Measurements from ENCODE around the gene DNMT3A. TPM values are rescaled to one million over a fixed set of nuclear protein-coding genes. Genes with fewer than 3 reads are reported as not detected.
A peak's percentile ranks its signal among the peaks of the same experiment; 100 is the strongest.

Gene DNMT3A
- total RNA-seq, 1 experiment from 2014 or later, result 63.1 TPM

GRCh38 chr2:25365241-25365640 is 23.5 kb upstream of the DNMT3A start:
- Histone ChIP-seq H3K36me3 (replicated peaks; ENCODE audit: control insufficient read depth, insufficient read depth, low read length) (no peaks in the 10 kb centered on the region), H3K4me3 (ENCODE audit: insufficient read depth, low read depth, low read length) (no peak overlapping the region), H3K27me3 (ENCODE audit: control insufficient read depth, insufficient read depth, low read length) (peaks cover 8% of the 10 kb centered on the region)
- DNase-seq, result no peak

DNA sequence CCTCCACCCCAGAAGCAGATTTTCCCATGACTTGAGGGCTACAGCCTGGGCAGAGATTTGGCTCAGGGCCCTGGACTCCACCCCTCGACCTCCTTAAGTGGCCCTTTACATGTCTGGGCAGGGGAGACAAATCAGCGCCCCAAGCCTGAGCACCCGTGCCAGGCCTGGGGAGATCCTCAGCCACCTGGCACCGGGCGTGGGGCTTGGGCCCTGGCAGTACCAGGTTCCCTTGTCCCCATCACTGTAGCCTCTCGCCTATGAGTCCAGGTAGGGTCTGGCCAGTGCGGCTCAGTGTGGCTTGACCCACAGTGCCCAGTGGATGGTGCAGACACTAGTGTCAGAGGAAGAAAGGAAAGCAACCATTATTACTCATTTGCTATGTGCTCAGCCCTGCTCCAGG is 22.0 kb upstream of the DNMT3A start:
- Histone ChIP-seq H3K36me3 (replicated peaks; ENCODE audit: control insufficient read depth, insufficient read depth, low read length) (no peaks in the 10 kb centered on the region), H3K4me3 (ENCODE audit: insufficient read depth, low read depth, low read length) (no peak overlapping the region), H3K27me3 (ENCODE audit: control insufficient read depth, insufficient read depth, low read length) (peaks cover 8% of the 10 kb centered on the region)
- DNase-seq, result no peak

- peaks cover 8% of the 10 kb centered on the region for H3K27me3 ChIP-seq (ENCODE audit: control insufficient read depth, insufficient read depth, low read length)
- no peaks in the 10 kb centered on the region for H3K36me3 ChIP-seq (replicated peaks; ENCODE audit: control insufficient read depth, insufficient read depth, low read length)
- DNase-seq, result no peak
- H3K4me3 ChIP-seq (ENCODE audit: insufficient read depth, low read depth, low read length), result no peak overlapping the region
Observed at GRCh38 chr2:25362434-25363145, 20.9 kb upstream of the DNMT3A start.

DNA sequence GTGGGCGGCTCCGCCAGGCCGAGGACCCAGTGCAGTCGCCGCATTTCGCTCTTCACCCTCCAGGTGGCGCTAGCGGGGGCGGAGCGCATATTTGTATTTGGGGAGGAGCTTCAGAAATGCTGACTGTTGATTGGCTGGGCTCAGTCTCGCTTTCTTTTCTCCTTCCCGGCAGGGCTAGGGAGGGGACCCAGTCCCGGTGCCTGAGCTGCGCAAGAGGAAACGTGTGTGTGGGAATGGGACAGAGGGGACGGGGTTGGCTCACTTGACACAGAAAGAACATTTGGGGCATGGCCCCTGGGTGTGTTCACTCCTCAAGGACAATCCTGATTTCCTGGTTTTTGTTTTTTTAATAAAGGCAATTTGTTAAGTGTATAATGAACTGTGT is 20.3 kb upstream of the DNMT3A start:
- H3K4me3 ChIP-seq (ENCODE audit: insufficient read depth, low read depth, low read length), result no peak overlapping the region
- peak; percentile 98 for DNase-seq
- no peaks in the 10 kb centered on the region for H3K36me3 ChIP-seq (replicated peaks; ENCODE audit: control insufficient read depth, insufficient read depth, low read length)
- peaks cover 8% of the 10 kb centered on the region for H3K27me3 ChIP-seq (ENCODE audit: control insufficient read depth, insufficient read depth, low read length)

- DNase-seq, result peak; percentile 57
- no peaks in the 10 kb centered on the region for H3K36me3 ChIP-seq (replicated peaks; ENCODE audit: control insufficient read depth, insufficient read depth, low read length)
- peaks cover 8% of the 10 kb centered on the region for H3K27me3 ChIP-seq (ENCODE audit: control insufficient read depth, insufficient read depth, low read length)
- H3K4me3 ChIP-seq (ENCODE audit: insufficient read depth, low read depth, low read length), result no peak overlapping the region
Observed at GRCh38 chr2:25361261-25362048, 19.7 kb upstream of the DNMT3A start.

DNA sequence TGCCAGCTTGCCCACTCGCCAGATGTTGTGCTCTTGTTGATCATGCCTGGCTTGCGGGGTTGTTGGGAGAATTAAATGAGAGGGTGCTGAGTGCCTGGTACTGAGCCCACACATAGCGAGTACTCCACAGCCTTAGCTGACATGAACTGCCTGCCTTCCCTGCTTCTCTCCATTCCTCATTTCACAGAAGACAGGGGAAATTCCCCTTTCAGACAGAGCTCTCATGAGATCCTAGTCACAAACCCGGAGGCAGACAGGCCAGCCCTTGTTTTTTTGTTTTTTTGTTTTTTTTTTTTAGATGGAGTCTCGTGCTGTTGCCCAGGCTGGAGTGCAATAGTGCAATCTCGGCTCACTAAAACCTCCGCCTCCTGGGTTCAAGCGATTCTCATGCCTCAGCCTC is 17.1 kb upstream of the DNMT3A start:
- no peak for DNase-seq
- Histone ChIP-seq H3K4me3 (ENCODE audit: insufficient read depth, low read depth, low read length) (no peak overlapping the region), H3K36me3 (replicated peaks; ENCODE audit: control insufficient read depth, insufficient read depth, low read length) (no peaks in the 10 kb centered on the region), H3K27me3 (ENCODE audit: control insufficient read depth, insufficient read depth, low read length) (peaks cover 8% of the 10 kb centered on the region; the same call in 1 of the 2 replicates)

DNA sequence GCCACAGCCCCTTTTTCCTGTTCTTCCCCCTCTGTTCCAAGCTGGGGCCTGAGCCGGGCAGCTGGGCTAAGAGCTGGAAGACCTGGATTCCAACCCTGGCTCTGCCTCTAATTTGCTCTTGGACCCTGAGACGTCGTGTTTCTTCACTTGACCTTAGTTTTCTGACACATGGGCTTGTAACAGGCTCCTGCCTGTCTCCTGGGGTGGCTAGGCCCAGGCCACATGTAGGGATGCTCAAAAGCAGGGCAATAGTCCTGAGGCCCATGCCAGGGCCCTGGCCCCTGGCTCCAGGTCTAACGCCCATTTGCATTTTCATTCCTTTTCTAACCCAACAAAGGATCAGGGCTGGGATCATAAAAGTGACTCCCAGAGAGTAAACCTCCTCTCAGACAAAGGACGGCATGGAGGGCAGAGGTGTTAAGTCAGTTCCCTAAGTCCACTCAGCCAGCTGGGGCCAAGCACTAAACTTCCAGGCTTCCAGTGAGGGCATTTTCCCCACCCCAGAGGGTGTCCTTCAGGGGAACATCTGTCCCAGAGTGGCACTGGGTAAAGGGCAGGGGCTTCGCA is 16.6 kb upstream of the DNMT3A start:
- Histone ChIP-seq H3K36me3 (replicated peaks; ENCODE audit: control insufficient read depth, insufficient read depth, low read length) (no peaks in the 10 kb centered on the region), H3K4me3 (ENCODE audit: insufficient read depth, low read depth, low read length) (no peak overlapping the region), H3K27me3 (ENCODE audit: control insufficient read depth, insufficient read depth, low read length) (peaks cover 8% of the 10 kb centered on the region; the same call in 1 of the 2 replicates)
- peak; percentile 55 for DNase-seq

- Histone ChIP-seq H3K4me3 (ENCODE audit: insufficient read depth, low read depth, low read length) (no peak overlapping the region), H3K36me3 (replicated peaks; ENCODE audit: control insufficient read depth, insufficient read depth, low read length) (no peaks in the 10 kb centered on the region), H3K27me3 (ENCODE audit: control insufficient read depth, insufficient read depth, low read length) (no peaks in the 10 kb centered on the region; the same call in 1 of the 2 replicates)
- no peak for DNase-seq
Observed at GRCh38 chr2:25356088-25356487, 14.4 kb upstream of the DNMT3A start.

GRCh38 chr2:25355270-25355669 is 13.5 kb upstream of the DNMT3A start:
- Histone ChIP-seq H3K4me3 (ENCODE audit: insufficient read depth, low read depth, low read length) (no peak overlapping the region), H3K36me3 (replicated peaks; ENCODE audit: control insufficient read depth, insufficient read depth, low read length) (no peaks in the 10 kb centered on the region), H3K27me3 (ENCODE audit: control insufficient read depth, insufficient read depth, low read length) (no peaks in the 10 kb centered on the region; the same call in 1 of the 2 replicates)
- DNase-seq, result peak; percentile 15

DNA sequence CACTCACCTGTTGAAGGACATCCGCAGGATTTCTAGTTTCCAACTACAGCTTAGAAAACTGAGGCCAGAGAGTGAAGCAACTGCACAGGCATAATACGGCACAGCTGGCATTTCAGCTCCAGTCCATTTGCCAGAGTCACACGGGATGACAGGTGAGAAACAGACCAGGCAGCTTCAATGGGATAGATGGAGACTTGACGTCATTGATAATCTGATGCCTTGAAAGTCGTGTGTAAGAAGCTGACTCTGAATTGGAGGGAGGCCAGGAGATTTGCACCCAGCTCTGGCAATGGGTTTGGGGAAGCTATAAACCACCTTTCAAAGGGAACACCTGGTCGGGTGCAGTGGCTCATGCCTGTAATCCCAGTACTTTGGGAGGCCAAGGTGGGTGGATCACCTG is 12.4 kb upstream of the DNMT3A start:
- Histone ChIP-seq H3K36me3 (replicated peaks; ENCODE audit: control insufficient read depth, insufficient read depth, low read length) (no peaks in the 10 kb centered on the region), H3K4me3 (ENCODE audit: insufficient read depth, low read depth, low read length) (no peak overlapping the region), H3K27me3 (ENCODE audit: control insufficient read depth, insufficient read depth, low read length) (no peaks in the 10 kb centered on the region)
- DNase-seq, result no peak

GRCh38 chr2:25349397-25349796 is 7.7 kb upstream of the DNMT3A start:
- Histone ChIP-seq H3K36me3 (replicated peaks; ENCODE audit: control insufficient read depth, insufficient read depth, low read length) (no peaks in the 10 kb centered on the region), H3K27me3 (ENCODE audit: control insufficient read depth, insufficient read depth, low read length) (no peaks in the 10 kb centered on the region)
- DNase-seq, result no peak

DNA sequence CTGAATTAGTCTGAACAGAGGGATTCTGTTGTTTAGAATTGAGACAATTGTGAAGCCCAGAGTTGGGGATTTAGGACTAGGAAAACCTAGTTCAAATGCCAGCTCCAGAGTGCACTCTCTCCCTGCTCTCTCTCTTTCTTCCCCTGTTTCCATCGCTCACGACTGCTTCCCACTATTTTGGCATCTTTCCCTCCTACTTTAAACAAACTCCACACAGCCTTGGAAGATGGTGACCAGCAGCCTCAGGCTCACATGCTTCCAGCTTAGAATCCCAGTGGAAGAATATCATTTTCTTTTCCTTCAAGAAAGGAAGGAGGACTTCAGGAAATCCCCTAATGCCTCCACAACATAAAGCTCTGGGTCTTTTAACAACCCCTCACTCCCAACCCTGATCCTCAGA is 6.1 kb upstream of the DNMT3A start:
- Histone ChIP-seq H3K4me3 (ENCODE audit: insufficient read depth, low read depth, low read length) (no peak overlapping the region), H3K36me3 (replicated peaks; ENCODE audit: control insufficient read depth, insufficient read depth, low read length) (no peaks in the 10 kb centered on the region), H3K27me3 (ENCODE audit: control insufficient read depth, insufficient read depth, low read length) (no peaks in the 10 kb centered on the region)
- DNase-seq, result no peak

More at GRCh38 chr2:25349397-25349796, 7.7 kb upstream of the DNMT3A start:
- H3K4me3 ChIP-seq (ENCODE audit: insufficient read depth, low read depth, low read length), result no peak overlapping the region

DNA sequence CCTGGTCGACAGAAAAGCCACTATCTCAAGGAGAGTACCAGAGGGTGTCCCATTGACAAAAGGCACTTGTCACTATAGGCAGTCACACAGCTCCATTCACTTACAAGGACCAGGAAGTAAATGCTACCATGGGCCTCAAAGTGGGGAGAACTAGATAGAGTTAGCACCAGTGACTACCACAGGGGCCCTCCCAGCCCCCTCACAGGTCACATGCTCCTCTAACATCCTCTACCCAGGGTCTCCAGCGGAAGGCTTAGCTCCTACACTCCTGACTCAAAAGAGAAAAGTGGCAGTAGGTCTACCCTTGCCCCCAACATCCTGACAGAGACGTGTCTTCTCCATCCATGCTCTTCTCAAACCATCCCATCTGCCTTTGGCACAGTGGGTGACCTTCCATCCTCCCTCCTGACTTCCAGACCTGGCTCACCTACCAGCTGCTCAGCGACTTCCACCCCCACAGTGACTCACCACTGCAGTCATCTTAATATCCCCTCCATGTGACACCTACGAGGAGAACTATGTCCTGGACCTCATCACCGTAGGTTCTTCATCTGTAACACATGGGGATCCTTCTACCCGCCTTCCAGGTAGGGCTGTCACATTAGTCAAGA is 5.6 kb upstream of the DNMT3A start:
- H3K27me3 ChIP-seq (ENCODE audit: control insufficient read depth, insufficient read depth, low read length), result no peaks in the 10 kb centered on the region
- H3K36me3 ChIP-seq (replicated peaks; ENCODE audit: control insufficient read depth, insufficient read depth, low read length), result no peaks in the 10 kb centered on the region
- no peak for DNase-seq
- no peak overlapping the region for H3K4me3 ChIP-seq (ENCODE audit: insufficient read depth, low read depth, low read length)

GRCh38 chr2:25343187-25343825 is 1.6 kb upstream of the DNMT3A start:
- H3K4me3 ChIP-seq (ENCODE audit: insufficient read depth, low read depth, low read length), result no peak overlapping the region
- no peaks in the 10 kb centered on the region for H3K36me3 ChIP-seq (replicated peaks; ENCODE audit: control insufficient read depth, insufficient read depth, low read length)
- peak; percentile 55 for DNase-seq
- H3K27me3 ChIP-seq (ENCODE audit: control insufficient read depth, insufficient read depth, low read length), result no peaks in the 10 kb centered on the region; the same call in 1 of the 2 replicates

Data from H7 (cell line).